ENCODE measurements around the gene ANKRD37. TPM values are rescaled to one million over a fixed set of nuclear protein-coding genes. Genes with fewer than 3 reads are reported as not detected.

The ANKRD37 gene
- total and polyA plus RNA-seq, 2 of the 8 experiments (the other 6 are each of a cell fraction or from before 2014, with no cell fraction given), result 2.8 to 3.4 TPM

Small RNA genes within 50 kb of the gene (small RNA-seq; reads per million reads assigned to genes)
- not detected for gene RF00019 (ENCODE audit: insufficient read depth)

Other genes with a start within 250 kb of the ANKRD37 start
- gene CFAP97, start 192.8 kb upstream of the ANKRD37 start, total RNA-seq (2021; fragmentation: NEBNext Ultra II Directional; extraction: Animal tissue kit (Norgen Biotek cat#: 25700)), result 35.6 and 40.4 TPM in 2 replicates
- 5.0 and 9.2 TPM in 2 replicates for gene CFAP97, start 192.8 kb upstream of the ANKRD37 start, polyA plus RNA-seq (2011; rRNA removed)
- gene SNX25, start 187.2 kb upstream of the ANKRD37 start, total RNA-seq (2021; fragmentation: NEBNext Ultra II Directional; extraction: Animal tissue kit (Norgen Biotek cat#: 25700)), result 16.1 and 19.9 TPM in 2 replicates
- gene SNX25, start 187.2 kb upstream of the ANKRD37 start, polyA plus RNA-seq (2011; rRNA removed), result 4.6 and 5.4 TPM in 2 replicates
- gene LRP2BP, start 917 bp upstream of the ANKRD37 start, total RNA-seq (2021; fragmentation: NEBNext Ultra II Directional; extraction: Animal tissue kit (Norgen Biotek cat#: 25700)), result 0.30 and 0.40 TPM in 2 replicates
- gene LRP2BP, start 917 bp upstream of the ANKRD37 start, polyA plus RNA-seq (2011; rRNA removed), result 0.06 and 0.12 TPM in 2 replicates
- 24.0 and 26.0 TPM in 2 replicates for gene UFSP2, start 29.1 kb downstream of the ANKRD37 start, total RNA-seq (2021; fragmentation: NEBNext Ultra II Directional; extraction: Animal tissue kit (Norgen Biotek cat#: 25700))
- gene UFSP2, start 29.1 kb downstream of the ANKRD37 start, polyA plus RNA-seq (2011; rRNA removed), result 15.7 and 22.9 TPM in 2 replicates
- gene CCDC110, start 74.9 kb downstream of the ANKRD37 start, total RNA-seq (2021; fragmentation: NEBNext Ultra II Directional; extraction: Animal tissue kit (Norgen Biotek cat#: 25700)), result 2.5 and 3.1 TPM in 2 replicates
- gene CCDC110, start 74.9 kb downstream of the ANKRD37 start, polyA plus RNA-seq (2011; rRNA removed), result 0.33 and 0.36 TPM in 2 replicates
- 7.6 and 8.1 TPM in 2 replicates for gene PDLIM3, start 138.7 kb downstream of the ANKRD37 start, total RNA-seq (2021; fragmentation: NEBNext Ultra II Directional; extraction: Animal tissue kit (Norgen Biotek cat#: 25700))
- 8.1 and 8.9 TPM in 2 replicates for gene PDLIM3, start 138.7 kb downstream of the ANKRD37 start, polyA plus RNA-seq (2011; rRNA removed)

Measured in H1 (cell line).